ENCODE measurements around the gene CBX1. TPM values are rescaled to one million over a fixed set of nuclear protein-coding genes. Genes with fewer than 3 reads are reported as not detected.

The CBX1 gene
- total and polyA plus RNA-seq, 10 of the 15 experiments (the other 5 are each of a cell fraction or from before 2014, with no cell fraction given): 11.8 to 99.2 (median 43.5) TPM

DNA sequence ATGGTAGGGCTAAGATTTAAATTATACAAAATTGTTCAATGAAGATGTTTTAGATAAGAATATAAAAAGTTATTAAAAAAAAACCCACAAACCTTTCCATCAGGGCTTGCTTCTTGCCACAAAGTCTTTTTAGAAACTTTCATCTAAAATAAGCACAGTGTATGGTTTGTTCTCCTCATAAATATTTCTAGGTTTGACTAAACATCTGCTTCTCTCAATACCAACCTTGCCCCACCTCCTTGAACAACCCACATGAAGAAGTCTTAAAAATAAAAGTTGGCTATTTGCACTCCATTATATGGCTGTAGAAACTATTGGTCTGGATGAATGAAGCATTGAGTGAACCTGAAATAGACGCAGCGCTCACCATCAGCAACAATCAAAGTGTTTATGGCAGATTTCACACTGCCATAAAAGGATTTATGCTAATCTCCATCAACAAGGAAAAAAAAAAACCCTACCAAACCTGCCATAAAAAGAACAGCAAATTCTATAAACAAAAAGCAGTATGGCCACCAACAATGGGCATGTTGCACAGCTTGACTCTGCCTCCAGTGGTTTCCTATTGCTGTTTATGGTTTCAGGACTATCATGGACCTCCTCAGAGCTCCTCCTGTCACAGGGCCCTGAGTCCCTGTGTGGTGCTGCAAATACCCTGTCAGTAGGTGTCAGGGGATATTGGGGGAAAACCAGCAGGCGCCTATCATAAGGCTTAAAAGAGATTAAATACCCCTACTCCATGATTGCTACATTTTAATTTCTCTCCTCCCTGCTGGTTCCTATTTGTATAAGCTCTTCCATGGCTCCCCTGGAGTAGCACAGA lies 43.9 kb upstream of the CBX1 start (continued):
- TF ChIP-seq, protein P1, sequence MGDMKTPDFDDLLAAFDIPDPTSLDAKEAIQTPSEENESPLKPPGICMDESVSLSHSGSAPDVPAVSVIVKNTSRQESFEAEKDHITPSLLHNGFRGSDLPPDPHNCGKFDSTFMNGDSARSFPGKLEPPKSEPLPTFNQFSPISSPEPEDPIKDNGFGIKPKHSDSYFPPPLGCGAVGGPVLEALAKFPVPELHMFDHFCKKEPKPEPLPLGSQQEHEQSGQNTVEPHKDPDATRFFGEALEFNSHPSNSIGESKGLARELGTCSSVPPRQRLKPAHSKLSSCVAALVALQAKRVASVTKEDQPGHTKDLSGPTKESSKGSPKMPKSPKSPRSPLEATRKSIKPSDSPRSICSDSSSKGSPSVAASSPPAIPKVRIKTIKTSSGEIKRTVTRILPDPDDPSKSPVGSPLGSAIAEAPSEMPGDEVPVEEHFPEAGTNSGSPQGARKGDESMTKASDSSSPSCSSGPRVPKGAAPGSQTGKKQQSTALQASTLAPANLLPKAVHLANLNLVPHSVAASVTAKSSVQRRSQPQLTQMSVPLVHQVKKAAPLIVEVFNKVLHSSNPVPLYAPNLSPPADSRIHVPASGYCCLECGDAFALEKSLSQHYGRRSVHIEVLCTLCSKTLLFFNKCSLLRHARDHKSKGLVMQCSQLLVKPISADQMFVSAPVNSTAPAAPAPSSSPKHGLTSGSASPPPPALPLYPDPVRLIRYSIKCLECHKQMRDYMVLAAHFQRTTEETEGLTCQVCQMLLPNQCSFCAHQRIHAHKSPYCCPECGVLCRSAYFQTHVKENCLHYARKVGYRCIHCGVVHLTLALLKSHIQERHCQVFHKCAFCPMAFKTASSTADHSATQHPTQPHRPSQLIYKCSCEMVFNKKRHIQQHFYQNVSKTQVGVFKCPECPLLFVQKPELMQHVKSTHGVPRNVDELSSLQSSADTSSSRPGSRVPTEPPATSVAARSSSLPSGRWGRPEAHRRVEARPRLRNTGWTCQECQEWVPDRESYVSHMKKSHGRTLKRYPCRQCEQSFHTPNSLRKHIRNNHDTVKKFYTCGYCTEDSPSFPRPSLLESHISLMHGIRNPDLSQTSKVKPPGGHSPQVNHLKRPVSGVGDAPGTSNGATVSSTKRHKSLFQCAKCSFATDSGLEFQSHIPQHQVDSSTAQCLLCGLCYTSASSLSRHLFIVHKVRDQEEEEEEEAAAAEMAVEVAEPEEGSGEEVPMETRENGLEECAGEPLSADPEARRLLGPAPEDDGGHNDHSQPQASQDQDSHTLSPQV (IDR thresholded peaks at IDR 0.05): no peak
- TF ChIP-seq CHD1 (IDR thresholded peaks at IDR 0.05; ENCODE audit: low read depth, low read length): no peak
- TF ChIP-seq SMC3 (IDR thresholded peaks at IDR 0.05; ENCODE audit: borderline replicate concordance, low read length): no peak

DNA sequence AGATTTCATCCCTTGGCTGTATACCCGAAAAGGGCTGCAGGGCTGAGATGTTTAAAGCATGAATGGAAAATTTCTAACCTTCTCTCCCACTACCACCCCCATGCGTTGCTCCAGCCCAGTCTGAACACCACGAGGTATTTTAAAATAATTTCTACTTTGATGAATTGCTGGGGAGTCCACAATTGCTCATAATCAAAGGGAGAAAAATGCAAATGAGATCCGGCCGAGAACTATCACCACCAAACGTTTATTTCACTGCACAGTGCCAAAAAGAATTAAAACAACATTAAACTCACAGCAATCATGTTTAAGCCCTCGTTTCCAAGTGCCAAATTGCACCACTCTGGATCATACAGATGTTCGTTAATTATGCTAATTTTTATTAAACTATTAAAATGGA lies 43.0 kb upstream of the CBX1 start:
- intact Hi-C loops (cut with micrococcal nuclease; ENCODE audit: unreplicated experiment): no loop called here
- Histone ChIP-seq H3K36me3 (ENCODE audit: control insufficient read depth in 2 of 2, insufficient read depth in 2 of 2, low read length in 1 of 2) (peaks cover 0 to 4% of the 10 kb centered on the region in 2 experiments; a peak in 2 of 4 replicates), H2AFZ (ENCODE audit: control insufficient read depth, low read depth, low read length) (no peak overlapping the region), H3K4me3 (no peak overlapping the region), H3K27me3 (replicated peaks in 1 of 2; ENCODE audit: control insufficient read depth in 2 of 2, insufficient read depth in 2 of 2, low read length in 1 of 2) (no peaks in the 10 kb centered on the region), H3K79me2 (ENCODE audit: control insufficient read depth, insufficient read depth, low read length) (no peaks in the 10 kb centered on the region), H3K4me1 (ENCODE audit: control insufficient read depth, insufficient read depth, low read length) (peaks cover 24% of the 10 kb centered on the region), H3K4me2 (ENCODE audit: control insufficient read depth, insufficient read depth) (peak overlapping the region; percentile 28), H3K9me3 (replicated peaks; ENCODE audit: control insufficient read depth, insufficient read depth, low read length) (no peaks in the 10 kb centered on the region), H3K9ac (ENCODE audit: control insufficient read depth, insufficient read depth, low read length) (no peak overlapping the region), H3K27ac (ENCODE audit: control insufficient read depth, insufficient read depth) (no peak overlapping the region), H4K20me1 (ENCODE audit: control insufficient read depth, insufficient read depth) (no peaks in the 10 kb centered on the region)
- POLR2A ChIA-PET: interaction anchor here (1.0 kb wide), 1 partner anchor 40 kb away, joined by 4 read pairs; no protein-coding TSS in a partner anchor
- whole genome bisulfite sequencing (ENCODE audit: insufficient coverage, insufficient replicate concordance, low lambda C conversion rate, missing lambda C conversion rate): 35% methylated on average over 8 of the region's 8 CpGs
- CTCF ChIA-PET: interaction anchor here (0.6 to 2.7 kb wide), 4 partner anchors 29 to 115 kb away, joined by 3 to 12 read pairs (median 6); no protein-coding TSS in a partner anchor
- no TSS peak for BruUV-seq (replicated peaks)
- RAD21 ChIA-PET (ENCODE audit: unreplicated experiment): no interaction called here
- in situ Hi-C loops (cut with MboI): no loop called here
- SMC1A ChIA-PET (ENCODE audit: uncharacterized antibody, unreplicated experiment): interaction anchor here (1.1 to 1.5 kb wide), 4 partner anchors 17 to 120 kb away, joined by 3 to 8 read pairs (median 3); no protein-coding TSS in a partner anchor
- DNase-seq (ENCODE audit: low read depth, low spot score): no peak
- no peak for ATAC-seq
- FAIRE-seq: no peak
- TF ChIP-seq HDAC2 (IDR thresholded peaks at IDR 0.05): no peak
- TF ChIP-seq, protein P2, sequence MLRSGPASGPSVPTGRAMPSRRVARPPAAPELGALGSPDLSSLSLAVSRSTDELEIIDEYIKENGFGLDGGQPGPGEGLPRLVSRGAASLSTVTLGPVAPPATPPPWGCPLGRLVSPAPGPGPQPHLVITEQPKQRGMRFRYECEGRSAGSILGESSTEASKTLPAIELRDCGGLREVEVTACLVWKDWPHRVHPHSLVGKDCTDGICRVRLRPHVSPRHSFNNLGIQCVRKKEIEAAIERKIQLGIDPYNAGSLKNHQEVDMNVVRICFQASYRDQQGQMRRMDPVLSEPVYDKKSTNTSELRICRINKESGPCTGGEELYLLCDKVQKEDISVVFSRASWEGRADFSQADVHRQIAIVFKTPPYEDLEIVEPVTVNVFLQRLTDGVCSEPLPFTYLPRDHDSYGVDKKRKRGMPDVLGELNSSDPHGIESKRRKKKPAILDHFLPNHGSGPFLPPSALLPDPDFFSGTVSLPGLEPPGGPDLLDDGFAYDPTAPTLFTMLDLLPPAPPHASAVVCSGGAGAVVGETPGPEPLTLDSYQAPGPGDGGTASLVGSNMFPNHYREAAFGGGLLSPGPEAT (IDR thresholded peaks at IDR 0.05; ENCODE audit: low read depth): no peak
- no peak for TF ChIP-seq EED (IDR thresholded peaks at IDR 0.05; ENCODE audit: low read depth)
- TF ChIP-seq ZNF207 (IDR thresholded peaks at IDR 0.05; ENCODE audit: borderline replicate concordance): no peak
- no peak for TF ChIP-seq STAT1 (conservative IDR thresholded peaks at IDR 0.05)
- no peak for TF ChIP-seq SMAD1 (IDR thresholded peaks at IDR 0.05; ENCODE audit: low read depth, partially characterized antibody)
- no peak for TF ChIP-seq ZSCAN29 (IDR thresholded peaks at IDR 0.05)
- TF ChIP-seq, protein P3, sequence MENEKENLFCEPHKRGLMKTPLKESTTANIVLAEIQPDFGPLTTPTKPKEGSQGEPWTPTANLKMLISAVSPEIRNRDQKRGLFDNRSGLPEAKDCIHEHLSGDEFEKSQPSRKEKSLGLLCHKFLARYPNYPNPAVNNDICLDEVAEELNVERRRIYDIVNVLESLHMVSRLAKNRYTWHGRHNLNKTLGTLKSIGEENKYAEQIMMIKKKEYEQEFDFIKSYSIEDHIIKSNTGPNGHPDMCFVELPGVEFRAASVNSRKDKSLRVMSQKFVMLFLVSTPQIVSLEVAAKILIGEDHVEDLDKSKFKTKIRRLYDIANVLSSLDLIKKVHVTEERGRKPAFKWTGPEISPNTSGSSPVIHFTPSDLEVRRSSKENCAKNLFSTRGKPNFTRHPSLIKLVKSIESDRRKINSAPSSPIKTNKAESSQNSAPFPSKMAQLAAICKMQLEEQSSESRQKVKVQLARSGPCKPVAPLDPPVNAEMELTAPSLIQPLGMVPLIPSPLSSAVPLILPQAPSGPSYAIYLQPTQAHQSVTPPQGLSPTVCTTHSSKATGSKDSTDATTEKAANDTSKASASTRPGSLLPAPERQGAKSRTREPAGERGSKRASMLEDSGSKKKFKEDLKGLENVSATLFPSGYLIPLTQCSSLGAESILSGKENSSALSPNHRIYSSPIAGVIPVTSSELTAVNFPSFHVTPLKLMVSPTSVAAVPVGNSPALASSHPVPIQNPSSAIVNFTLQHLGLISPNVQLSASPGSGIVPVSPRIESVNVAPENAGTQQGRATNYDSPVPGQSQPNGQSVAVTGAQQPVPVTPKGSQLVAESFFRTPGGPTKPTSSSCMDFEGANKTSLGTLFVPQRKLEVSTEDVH (IDR thresholded peaks at IDR 0.05; ENCODE audit: low read depth, partially characterized antibody): no peak
